Measurements from ENCODE around the gene GPANK1. TPM values are rescaled to one million over a fixed set of nuclear protein-coding genes. Genes with fewer than 3 reads are reported as not detected.

GPANK1 gene
- total and polyA plus RNA-seq, 10 of the 15 experiments (the other 5 are each of a cell fraction or from before 2014, with no cell fraction given): 11.7 to 36.3 (median 17.5) TPM

- intact Hi-C loops (cut with micrococcal nuclease; ENCODE audit: unreplicated experiment): no loop called here
- in situ Hi-C loops (cut with MboI): no loop called here
- H3K79me2 ChIP-seq (ENCODE audit: control insufficient read depth, insufficient read depth, low read length): peaks cover 66% of the 10 kb centered on the region
- H3K9ac ChIP-seq (ENCODE audit: control insufficient read depth, insufficient read depth, low read length): peak overlapping the region; percentile 64
- 73% methylated on average over 12 of the region's 12 CpGs for WGBS (ENCODE audit: insufficient coverage, insufficient replicate concordance, low lambda C conversion rate, missing lambda C conversion rate)
- FAIRE-seq: no peak
- peaks cover 42% of the 10 kb centered on the region for H3K4me1 ChIP-seq (ENCODE audit: control insufficient read depth, insufficient read depth, low read length)
- RAD21 ChIA-PET (ENCODE audit: unreplicated experiment): interaction anchor here (0.6 to 2.1 kb wide), 8 partner anchors 9 to 240 kb away, joined by 3 to 8 read pairs (median 4); partner anchors contain the start of genes BAG6, CLIC1 and NEU1
- TF ChIP-seq BHLHE40 (IDR thresholded peaks at IDR 0.05; ENCODE audit: borderline replicate concordance in 1 of 2, low read depth in 2 of 2, low read length in 1 of 2) (0 out of 4 replicates have a peak, but pooled peaks of 1 of the 2 experiments have one; percentile 7), RUNX3 (IDR thresholded peaks at IDR 0.05; ENCODE audit: low read length) (peak; percentile 72), MEF2B (IDR thresholded peaks at IDR 0.05; ENCODE audit: partially characterized antibody, poor library complexity, severe bottlenecking) (peak; percentile 60), SUPT20H (IDR thresholded peaks at IDR 0.05; ENCODE audit: borderline replicate concordance, control insufficient read depth, low read depth, low read length) (no peak), IKZF2 (IDR thresholded peaks at IDR 0.05) (peak in 1 of 2 experiments; percentile 13; a peak in 2 of 4 replicates), NR2F1 (conservative IDR thresholded peaks at IDR 0.05) (peak; percentile 64), BCL11A (IDR thresholded peaks at IDR 0.05; ENCODE audit: low read depth, low read length) (0 out of 2 replicates have a peak, but pooled peaks have one; percentile 10), RAD21 (IDR thresholded peaks at IDR 0.05; ENCODE audit: insufficient read depth, low read depth, low read length) (no peak), HDGF (IDR thresholded peaks at IDR 0.05) (no peak; the same call in 1 of the 2 replicates), GATAD2B (conservative IDR thresholded peaks at IDR 0.05; ENCODE audit: low read depth) (no peak), TCF12 (IDR thresholded peaks at IDR 0.05; ENCODE audit: low read depth, low read length) (0 out of 2 replicates have a peak, but pooled peaks have one; percentile 15), NR2C1 (IDR thresholded peaks at IDR 0.05) (peak; percentile 31; the same call in 1 of the 2 replicates), SMARCA5 (IDR thresholded peaks at IDR 0.05) (0 out of 2 replicates have a peak, but pooled peaks have one; percentile 16), CHD2 (IDR thresholded peaks at IDR 0.05; ENCODE audit: borderline replicate concordance, low read depth, low read length) (no peak), MEF2A (IDR thresholded peaks at IDR 0.05; ENCODE audit: insufficient read depth, low read depth, low read length) (0 out of 2 replicates have a peak, but pooled peaks have one; percentile 38), MAX (IDR thresholded peaks at IDR 0.05; ENCODE audit: low read depth, low read length) (no peak), SPI1 (IDR thresholded peaks at IDR 0.05; ENCODE audit: borderline replicate concordance, insufficient read depth, low read depth, low read length) (peak; percentile 51; the same call in 1 of the 2 replicates), ELK1 (IDR thresholded peaks at IDR 0.05; ENCODE audit: low read depth, low read length) (no peak), PML (IDR thresholded peaks at IDR 0.05; ENCODE audit: low read length) (0 out of 2 replicates have a peak, but pooled peaks have one; percentile 27)
- BruUV-seq (replicated peaks): no TSS peak
- no peak for DNase-seq (ENCODE audit: low read depth, low spot score)
- POLR2A ChIA-PET: interaction anchor here (0.5 to 5.9 kb wide), 14 partner anchors 8 to 237 kb away, joined by 3 to 107 read pairs (median 4); partner anchors contain the start of genes APOM, BAG6, HSPA1A and HSPA1L
- H3K27ac ChIP-seq (ENCODE audit: control insufficient read depth, insufficient read depth): peak overlapping the region; percentile 94
- peak overlapping the region; percentile 91 for H3K4me2 ChIP-seq (ENCODE audit: control insufficient read depth, insufficient read depth)
- CTCF ChIA-PET: interaction anchor here (0.9 to 2.2 kb wide), 6 partner anchors 9 to 171 kb away, joined by 3 to 19 read pairs (median 4); partner anchors contain the start of genes BAG6 and DDX39B
- peak overlapping the region; percentile 79 for H3K4me3 ChIP-seq
- no peak overlapping the region for H2AFZ ChIP-seq (ENCODE audit: control insufficient read depth, low read depth, low read length)
- no peaks in the 10 kb centered on the region; the same call in 2 of the 3 replicates for H3K9me3 ChIP-seq (replicated peaks; ENCODE audit: control insufficient read depth, insufficient read depth, low read length)
- H4K20me1 ChIP-seq (ENCODE audit: control insufficient read depth, insufficient read depth): no peaks in the 10 kb centered on the region
- no peak for ATAC-seq
- no peaks in the 10 kb centered on the region for H3K27me3 ChIP-seq (replicated peaks in 1 of 2; ENCODE audit: control insufficient read depth in 2 of 2, insufficient read depth in 2 of 2, low read length in 1 of 2)
- SMC1A ChIA-PET (ENCODE audit: uncharacterized antibody, unreplicated experiment): interaction anchor here (0.7 to 2.5 kb wide), 6 partner anchors 9 to 120 kb away, joined by 3 to 14 read pairs (median 6); partner anchors contain the start of genes BAG6 and DDX39B
- peaks cover 0 to 12% of the 10 kb centered on the region in 2 experiments for H3K36me3 ChIP-seq (ENCODE audit: control insufficient read depth in 2 of 2, insufficient read depth in 2 of 2, low read length in 1 of 2)
Observed at GRCh38 chr6:31661262-31662123, 3.3 kb downstream of the GPANK1 start.

Measured in GM12878 (cell line).